Measurements from ENCODE around the gene ST7. TPM values are rescaled to one million over a fixed set of nuclear protein-coding genes. Genes with fewer than 3 reads are reported as not detected.

The ST7 gene
- total RNA-seq, 1 experiment from 2014 or later = 9.7 TPM

- no peaks in the 10 kb centered on the region for H3K36me3 ChIP-seq (replicated peaks; ENCODE audit: control insufficient read depth, insufficient read depth, low read length)
- no peak overlapping the region for H3K4me3 ChIP-seq (ENCODE audit: insufficient read depth, low read depth, low read length)
- H3K27me3 ChIP-seq (ENCODE audit: control insufficient read depth, insufficient read depth, low read length) = no peaks in the 10 kb centered on the region
- DNase-seq = no peak
Measured at GRCh38 chr7:117083648-117084047, 130.3 kb downstream of the ST7 start.

GRCh38 chr7:117084286-117084685, 131.0 kb downstream of the ST7 start:
- Histone ChIP-seq H3K27me3 (ENCODE audit: control insufficient read depth, insufficient read depth, low read length) (no peaks in the 10 kb centered on the region), H3K36me3 (replicated peaks; ENCODE audit: control insufficient read depth, insufficient read depth, low read length) (no peaks in the 10 kb centered on the region), H3K4me3 (ENCODE audit: insufficient read depth, low read depth, low read length) (no peak overlapping the region)
- DNase-seq = no peak

- H3K36me3 ChIP-seq (replicated peaks; ENCODE audit: control insufficient read depth, insufficient read depth, low read length) = no peaks in the 10 kb centered on the region
- no peak overlapping the region for H3K4me3 ChIP-seq (ENCODE audit: insufficient read depth, low read depth, low read length)
- H3K27me3 ChIP-seq (ENCODE audit: control insufficient read depth, insufficient read depth, low read length) = no peaks in the 10 kb centered on the region
- no peak for DNase-seq
Measured at GRCh38 chr7:117085275-117085674, 132.0 kb downstream of the ST7 start.

GRCh38 chr7:117085769-117086463, 132.6 kb downstream of the ST7 start:
- DNase-seq = no peak
- Histone ChIP-seq H3K36me3 (replicated peaks; ENCODE audit: control insufficient read depth, insufficient read depth, low read length) (no peaks in the 10 kb centered on the region), H3K4me3 (ENCODE audit: insufficient read depth, low read depth, low read length) (no peak overlapping the region), H3K27me3 (ENCODE audit: control insufficient read depth, insufficient read depth, low read length) (no peaks in the 10 kb centered on the region)

- Histone ChIP-seq H3K36me3 (replicated peaks; ENCODE audit: control insufficient read depth, insufficient read depth, low read length) (no peaks in the 10 kb centered on the region), H3K4me3 (ENCODE audit: insufficient read depth, low read depth, low read length) (no peak overlapping the region), H3K27me3 (ENCODE audit: control insufficient read depth, insufficient read depth, low read length) (no peaks in the 10 kb centered on the region)
- DNase-seq = no peak
Measured at GRCh38 chr7:117086788-117087187, 133.5 kb downstream of the ST7 start.

- H3K27me3 ChIP-seq (ENCODE audit: control insufficient read depth, insufficient read depth, low read length) = no peaks in the 10 kb centered on the region
- DNase-seq = no peak
- no peak overlapping the region for H3K4me3 ChIP-seq (ENCODE audit: insufficient read depth, low read depth, low read length)
- H3K36me3 ChIP-seq (replicated peaks; ENCODE audit: control insufficient read depth, insufficient read depth, low read length) = no peaks in the 10 kb centered on the region
Measured at GRCh38 chr7:117087639-117088396, 134.5 kb downstream of the ST7 start.

GRCh38 chr7:117088623-117089194, 135.4 kb downstream of the ST7 start:
- H3K4me3 ChIP-seq (ENCODE audit: insufficient read depth, low read depth, low read length) = no peak overlapping the region
- H3K36me3 ChIP-seq (replicated peaks; ENCODE audit: control insufficient read depth, insufficient read depth, low read length) = no peaks in the 10 kb centered on the region
- no peaks in the 10 kb centered on the region for H3K27me3 ChIP-seq (ENCODE audit: control insufficient read depth, insufficient read depth, low read length)
- DNase-seq = no peak

GRCh38 chr7:117090791-117091190, 137.5 kb downstream of the ST7 start:
- no peaks in the 10 kb centered on the region for H3K27me3 ChIP-seq (ENCODE audit: control insufficient read depth, insufficient read depth, low read length)
- no peaks in the 10 kb centered on the region for H3K36me3 ChIP-seq (replicated peaks; ENCODE audit: control insufficient read depth, insufficient read depth, low read length)
- DNase-seq = no peak

GRCh38 chr7:117091721-117092120, 138.4 kb downstream of the ST7 start:
- Histone ChIP-seq H3K4me3 (ENCODE audit: insufficient read depth, low read depth, low read length) (no peak overlapping the region), H3K36me3 (replicated peaks; ENCODE audit: control insufficient read depth, insufficient read depth, low read length) (no peaks in the 10 kb centered on the region), H3K27me3 (ENCODE audit: control insufficient read depth, insufficient read depth, low read length) (no peaks in the 10 kb centered on the region)
- DNase-seq = no peak

More at GRCh38 chr7:117090791-117091190, 137.5 kb downstream of the ST7 start:
- H3K4me3 ChIP-seq (ENCODE audit: insufficient read depth, low read depth, low read length) = no peak overlapping the region

- no peak for DNase-seq
- Histone ChIP-seq H3K4me3 (ENCODE audit: insufficient read depth, low read depth, low read length) (no peak overlapping the region), H3K27me3 (ENCODE audit: control insufficient read depth, insufficient read depth, low read length) (no peaks in the 10 kb centered on the region), H3K36me3 (replicated peaks; ENCODE audit: control insufficient read depth, insufficient read depth, low read length) (no peaks in the 10 kb centered on the region)
Measured at GRCh38 chr7:117092785-117093184, 139.5 kb downstream of the ST7 start.

- no peak for DNase-seq
Measured at GRCh38 chr7:117094457-117094856, 141.2 kb downstream of the ST7 start.

GRCh38 chr7:117095055-117095454, 141.8 kb downstream of the ST7 start:
- Histone ChIP-seq H3K36me3 (replicated peaks; ENCODE audit: control insufficient read depth, insufficient read depth, low read length) (no peaks in the 10 kb centered on the region), H3K27me3 (ENCODE audit: control insufficient read depth, insufficient read depth, low read length) (no peaks in the 10 kb centered on the region), H3K4me3 (ENCODE audit: insufficient read depth, low read depth, low read length) (no peak overlapping the region)
- DNase-seq = no peak

More at GRCh38 chr7:117094457-117094856, 141.2 kb downstream of the ST7 start:
- H3K27me3 ChIP-seq (ENCODE audit: control insufficient read depth, insufficient read depth, low read length) = no peaks in the 10 kb centered on the region
- H3K4me3 ChIP-seq (ENCODE audit: insufficient read depth, low read depth, low read length) = no peak overlapping the region
- H3K36me3 ChIP-seq (replicated peaks; ENCODE audit: control insufficient read depth, insufficient read depth, low read length) = no peaks in the 10 kb centered on the region

- Histone ChIP-seq H3K27me3 (ENCODE audit: control insufficient read depth, insufficient read depth, low read length) (no peaks in the 10 kb centered on the region), H3K4me3 (ENCODE audit: insufficient read depth, low read depth, low read length) (no peak overlapping the region), H3K36me3 (replicated peaks; ENCODE audit: control insufficient read depth, insufficient read depth, low read length) (no peaks in the 10 kb centered on the region)
- no peak for DNase-seq
Measured at GRCh38 chr7:117096330-117096729, 143.0 kb downstream of the ST7 start.

GRCh38 chr7:117096942-117097341, 143.6 kb downstream of the ST7 start:
- no peak for DNase-seq
- Histone ChIP-seq H3K27me3 (ENCODE audit: control insufficient read depth, insufficient read depth, low read length) (no peaks in the 10 kb centered on the region), H3K4me3 (ENCODE audit: insufficient read depth, low read depth, low read length) (no peak overlapping the region), H3K36me3 (replicated peaks; ENCODE audit: control insufficient read depth, insufficient read depth, low read length) (no peaks in the 10 kb centered on the region)

- no peaks in the 10 kb centered on the region for H3K36me3 ChIP-seq (replicated peaks; ENCODE audit: control insufficient read depth, insufficient read depth, low read length)
- no peak overlapping the region for H3K4me3 ChIP-seq (ENCODE audit: insufficient read depth, low read depth, low read length)
- DNase-seq = no peak
- H3K27me3 ChIP-seq (ENCODE audit: control insufficient read depth, insufficient read depth, low read length) = no peaks in the 10 kb centered on the region
Measured at GRCh38 chr7:117097860-117098259, 144.6 kb downstream of the ST7 start.

Measured in H7 (cell line).